HG02588 (cell line): ENCODE measurements around the gene CUEDC1.
"Not testable (repeated sequence)": the region's sequence is repeated elsewhere in the genome, so short reads cannot be mapped to it uniquely, and the experiment has no call there.

Experiments
- ATAC-seq: cut with Tn5 transposase; IDR thresholded peaks from one replicate; pipeline ENCODE4 v1.9.1; 2021; ENCODE audit warnings: mild to moderate bottlenecking, moderate library complexity; ENCODE audit not compliant: unreplicated experiment

The CUEDC1 gene

DNA sequence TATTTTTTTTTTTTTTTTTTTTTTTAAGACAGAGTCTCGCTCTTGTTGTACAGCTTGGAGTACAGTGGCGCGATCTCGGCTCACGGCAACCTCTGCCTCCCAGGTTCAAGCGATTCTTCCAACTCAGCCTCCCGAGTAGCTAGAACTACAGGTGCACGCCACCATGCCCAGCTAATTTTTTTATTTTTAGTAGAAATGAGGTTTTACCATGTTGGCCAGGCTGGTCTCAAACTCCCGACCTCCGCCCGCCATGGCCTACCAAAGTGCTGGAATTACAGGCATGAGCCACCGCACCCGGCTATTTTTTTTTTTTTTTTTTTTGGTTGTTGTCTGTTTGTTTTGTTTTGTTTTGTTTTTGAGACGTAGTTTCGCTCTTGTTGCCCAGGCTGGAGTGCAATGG is 3.2 kb upstream of the CUEDC1 start:
- ATAC-seq: not testable (repeated sequence)

DNA sequence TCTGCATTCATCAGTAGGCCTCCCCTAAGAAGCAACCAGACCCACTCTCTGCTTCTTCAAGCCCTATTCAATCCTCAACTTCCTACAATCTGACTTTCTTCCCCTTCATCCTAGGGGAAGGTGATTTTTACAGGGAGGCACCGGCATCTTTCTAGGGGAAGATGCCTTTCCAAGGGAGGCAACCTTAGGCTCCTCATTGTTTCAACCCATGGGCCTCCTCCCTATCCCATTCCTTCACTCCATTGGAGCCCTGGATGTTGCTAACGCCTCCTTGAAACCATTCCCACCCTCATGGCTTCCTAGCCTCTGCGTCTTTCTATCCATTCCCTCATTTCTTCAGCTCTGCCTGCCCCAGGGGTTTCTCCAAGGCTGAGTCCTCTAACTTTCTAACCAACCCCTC is 2.7 kb upstream of the CUEDC1 start:
- ATAC-seq: no peak

DNA sequence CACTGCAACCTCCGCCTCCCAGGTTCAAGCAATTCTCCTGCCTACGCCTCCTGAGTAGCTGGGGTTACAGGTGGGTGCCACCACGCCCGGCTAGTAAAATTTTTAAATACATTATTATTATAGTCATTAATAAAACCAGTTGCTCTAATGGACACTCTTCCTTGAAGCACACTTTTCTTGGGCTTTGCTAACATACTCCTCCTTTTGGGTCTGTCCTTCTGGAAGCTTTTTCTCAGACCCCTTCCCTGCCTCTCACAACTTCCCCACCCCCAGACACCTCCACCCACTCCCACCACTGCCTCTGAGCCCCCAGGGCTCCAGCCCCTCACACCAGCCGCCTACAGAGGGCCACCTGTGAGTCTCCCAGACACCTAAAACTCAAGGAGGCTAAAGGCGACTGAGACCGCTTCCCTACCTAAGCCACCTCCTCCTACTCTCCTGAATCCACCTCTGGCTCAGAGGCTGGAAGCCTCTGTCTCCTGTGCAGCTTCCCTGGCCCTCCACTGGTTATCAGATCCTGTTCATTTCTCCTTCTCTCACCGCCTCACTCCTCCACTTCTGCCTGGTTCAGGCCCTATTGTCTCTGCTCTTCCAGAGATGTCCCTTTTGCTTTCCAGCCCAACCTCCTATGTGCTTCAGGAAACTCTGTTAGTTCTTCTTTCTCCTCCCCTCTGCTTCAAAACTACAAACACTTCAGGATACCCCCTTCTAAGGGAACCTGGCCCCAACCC is 2.1 kb upstream of the CUEDC1 start:
- ATAC-seq: no peak

DNA sequence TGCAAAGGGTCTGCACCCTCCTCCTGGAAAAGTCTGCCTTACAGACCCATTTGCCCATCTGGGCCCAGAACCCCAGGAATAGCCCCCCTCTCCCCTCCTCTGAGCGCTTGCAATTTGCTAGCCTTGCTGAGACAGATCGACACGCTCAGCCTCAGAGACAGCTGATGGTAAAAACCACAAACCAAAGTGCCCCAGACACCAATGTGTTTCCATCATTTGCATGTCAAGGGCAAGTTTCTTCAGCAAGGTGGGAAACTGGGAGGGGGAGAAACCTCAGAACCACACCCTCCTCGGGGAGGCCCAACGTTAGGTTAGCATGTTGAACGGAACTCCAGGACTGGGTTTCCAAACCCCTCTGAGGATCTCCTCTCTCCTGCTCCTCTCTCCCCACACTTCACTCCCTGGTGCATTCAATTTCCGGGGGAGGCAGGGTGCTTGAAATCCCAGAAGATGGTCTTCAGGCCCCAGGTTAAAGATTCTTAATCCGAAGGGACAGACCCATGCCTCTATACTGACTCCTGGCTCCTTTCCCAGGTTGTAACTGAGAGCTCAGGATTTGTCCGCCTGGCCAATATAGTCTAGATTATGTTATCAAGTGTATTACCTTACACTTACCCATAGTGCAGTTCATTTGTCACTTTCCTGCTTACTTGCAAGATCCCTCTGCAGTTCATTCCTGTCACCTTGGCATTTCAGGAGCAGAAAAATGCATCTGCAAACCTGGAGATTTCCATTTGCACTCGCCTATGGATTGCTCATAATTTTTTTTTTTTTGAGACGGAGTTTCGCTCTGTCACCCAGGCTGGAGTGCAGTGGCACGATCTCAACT is 1.3 kb upstream of the CUEDC1 start:
- ATAC-seq: peak; percentile 74

DNA sequence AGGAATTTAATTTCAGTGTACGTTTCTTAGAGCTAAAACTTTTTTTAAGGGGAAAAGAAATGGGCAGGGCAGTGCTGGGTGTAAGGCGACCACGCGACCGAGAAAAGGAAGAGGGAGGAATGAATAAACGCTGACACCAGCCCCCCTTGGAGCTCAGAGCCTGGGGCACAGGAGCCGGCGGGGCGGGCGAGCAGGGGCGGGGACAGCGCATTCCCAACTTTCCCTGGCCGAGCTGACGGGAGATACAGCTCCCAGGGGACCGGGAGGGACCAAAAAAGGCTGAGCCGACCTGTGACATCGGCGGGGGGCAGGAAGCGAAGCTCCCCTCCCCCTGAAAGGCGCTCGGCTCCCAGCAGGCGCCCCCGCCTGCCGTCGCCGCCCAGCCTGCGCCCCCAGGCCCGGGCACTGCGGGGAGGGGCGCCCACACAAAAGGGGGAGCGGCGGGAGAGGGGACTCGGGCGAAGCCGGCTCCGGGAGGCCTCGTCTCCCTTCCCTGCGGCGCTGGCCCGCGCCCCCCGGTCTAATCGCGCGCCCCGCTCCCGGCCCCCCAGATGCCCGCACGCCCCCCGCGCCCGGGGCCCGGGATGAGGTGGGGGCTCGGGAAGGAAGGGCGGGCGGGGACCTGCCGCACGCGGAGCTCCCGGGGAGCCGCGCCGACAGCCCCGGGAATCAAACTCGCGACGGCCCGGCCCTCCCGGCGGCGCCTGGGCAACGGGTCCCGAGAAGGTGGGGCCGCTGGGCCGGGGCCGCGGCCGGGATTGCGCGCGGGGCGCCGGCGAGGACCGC is 622 bp downstream of the CUEDC1 start:
- ATAC-seq: no peak

DNA sequence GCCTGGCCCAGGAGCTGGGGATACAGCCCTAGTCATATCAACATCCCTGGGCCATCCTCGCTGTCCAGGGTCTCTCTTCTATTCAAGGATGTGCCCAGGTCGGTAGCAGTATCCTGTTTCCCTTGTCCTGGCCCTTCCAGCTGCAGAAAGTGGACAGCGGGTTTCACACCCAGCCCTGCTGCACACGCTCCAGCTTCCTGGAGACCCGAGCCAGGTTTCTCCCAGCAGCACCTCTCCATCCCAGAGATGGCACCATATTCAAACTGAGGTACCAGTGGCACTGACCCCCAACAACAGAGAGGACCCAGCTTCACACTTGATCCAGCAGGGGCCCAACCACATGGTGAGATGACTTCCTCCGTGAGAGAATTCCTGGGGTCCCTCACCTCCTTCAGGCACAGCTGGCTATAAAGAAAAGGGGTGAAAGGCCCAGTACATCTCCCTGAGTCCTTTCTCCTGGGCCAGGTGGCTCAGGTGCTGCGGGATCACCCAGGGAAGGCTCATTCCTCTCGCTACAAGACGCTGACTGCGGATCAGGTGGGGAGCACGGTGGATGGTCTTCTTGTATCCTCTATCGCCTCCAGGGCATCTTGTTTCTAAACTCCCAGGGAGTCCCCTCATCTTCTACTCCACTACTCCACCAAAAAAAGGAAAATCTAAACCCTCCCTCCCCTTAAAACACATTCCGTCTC is 1.4 kb downstream of the CUEDC1 start:
- no peak for ATAC-seq

DNA sequence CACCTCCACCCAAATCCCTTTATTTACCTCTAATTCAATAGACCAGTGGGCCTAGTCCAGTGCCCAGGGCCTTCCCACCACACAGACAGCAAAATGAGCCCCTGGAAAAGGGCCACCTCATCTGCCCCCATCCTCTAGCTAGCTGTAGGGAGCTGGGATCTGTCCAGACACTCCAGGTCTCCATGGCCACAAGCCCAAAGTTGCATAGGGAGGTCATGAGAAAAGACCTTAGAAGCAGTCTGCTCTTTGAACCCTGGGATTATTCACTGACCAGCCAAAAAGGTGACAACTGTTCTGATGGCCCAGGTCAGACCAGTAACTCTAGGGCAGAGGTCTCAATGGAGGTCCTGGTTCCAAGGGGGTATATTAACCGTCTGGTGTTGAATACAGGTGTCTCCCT is 2.0 kb downstream of the CUEDC1 start:
- no peak for ATAC-seq

DNA sequence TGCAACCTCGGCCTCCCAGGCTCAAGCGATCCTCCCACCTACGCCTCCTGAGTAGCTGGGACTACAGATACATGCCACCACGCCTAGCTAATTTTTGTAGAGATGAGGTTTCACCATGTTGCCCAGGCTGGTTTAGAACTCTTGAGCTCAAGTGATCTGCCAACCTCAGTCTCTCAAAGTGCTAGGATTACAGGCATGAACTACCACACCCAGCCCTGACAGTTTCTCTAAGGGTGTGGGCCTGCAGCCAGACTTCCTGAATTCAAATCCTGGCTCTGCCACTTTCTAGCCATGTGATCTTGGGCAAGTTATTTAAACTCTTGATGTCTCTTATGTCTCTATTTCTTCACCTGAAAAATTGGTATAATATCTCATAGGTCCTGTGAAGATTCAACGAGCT is 5.6 kb downstream of the CUEDC1 start:
- ATAC-seq: no peak

DNA sequence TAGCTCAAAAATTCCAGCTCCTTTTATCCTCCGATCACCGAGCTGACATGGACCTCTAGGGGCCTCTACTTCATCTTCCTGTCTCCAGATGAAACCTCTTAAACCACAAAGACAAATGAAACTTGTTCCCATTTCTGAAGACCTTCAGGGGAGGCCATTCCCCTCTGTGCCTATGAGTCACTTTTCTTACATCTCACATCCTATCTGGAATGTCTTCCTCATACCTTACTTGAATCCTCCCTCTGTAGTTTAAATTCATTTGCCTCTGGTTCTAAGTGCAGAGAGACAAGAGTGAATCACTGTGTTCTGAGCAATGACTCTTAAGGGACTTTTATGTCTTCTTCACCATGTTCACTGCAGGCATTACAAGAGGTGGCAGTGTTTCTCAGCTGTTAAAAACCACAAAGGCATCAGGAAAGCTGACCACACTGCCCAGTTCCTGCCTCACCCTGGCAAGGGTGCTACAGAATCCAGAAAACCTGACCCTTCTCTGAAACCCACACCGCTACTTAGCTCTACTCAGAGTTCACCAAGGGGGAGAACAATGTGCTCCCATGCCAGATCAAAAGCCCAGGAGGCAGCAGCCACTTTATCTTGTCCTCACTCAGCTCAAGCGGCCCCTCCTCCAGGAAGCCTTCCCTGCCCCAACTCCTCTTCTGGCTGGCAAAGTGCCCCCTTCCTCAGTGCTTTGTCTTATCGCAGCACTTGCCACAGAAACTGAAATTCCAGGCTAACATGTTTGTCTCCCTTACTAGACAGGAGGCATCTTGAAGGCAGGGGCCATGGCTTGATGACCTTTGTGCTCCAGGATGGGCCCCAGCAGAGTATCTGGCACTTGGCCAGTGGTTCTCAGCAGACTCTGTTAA is 6.4 kb downstream of the CUEDC1 start:
- no peak for ATAC-seq

DNA sequence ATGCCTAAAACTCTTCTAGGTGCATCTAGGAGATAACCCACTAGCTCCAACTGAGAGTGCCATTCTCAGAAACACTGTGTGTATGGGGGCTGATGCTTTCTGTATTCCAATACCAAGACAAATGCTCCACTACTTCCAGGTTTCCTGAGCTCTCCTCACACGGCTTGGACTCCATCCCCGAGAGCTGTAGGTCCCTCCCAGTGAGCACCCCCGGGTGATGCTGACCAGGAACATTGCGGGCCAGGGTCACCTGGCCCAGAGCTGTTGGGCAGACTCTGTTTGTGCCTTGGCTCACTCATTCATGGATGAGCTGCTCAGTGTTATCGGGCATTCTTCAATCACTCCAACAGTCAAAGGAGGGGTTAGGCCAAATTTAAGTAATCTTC is 7.0 kb downstream of the CUEDC1 start:
- no peak for ATAC-seq

DNA sequence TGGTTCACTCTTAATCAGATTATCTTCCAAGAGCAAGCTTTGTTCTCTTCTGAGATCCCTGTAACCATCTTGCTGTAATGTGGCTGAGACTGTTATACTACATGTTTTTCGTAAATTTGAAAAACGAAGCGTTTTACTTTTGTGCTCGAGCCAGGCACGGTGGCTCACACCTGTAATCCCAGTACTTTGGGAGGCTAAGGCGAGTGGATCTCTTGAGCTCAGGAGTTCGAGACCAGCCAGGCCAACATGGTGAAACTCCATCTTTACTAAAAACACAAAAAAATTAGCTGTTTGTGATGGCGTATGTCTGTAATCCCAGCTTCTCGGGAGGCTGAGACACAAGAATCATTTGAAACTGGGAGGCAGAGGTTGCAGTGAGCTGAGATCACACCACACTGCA is 7.8 kb downstream of the CUEDC1 start:
- ATAC-seq: no peak

DNA sequence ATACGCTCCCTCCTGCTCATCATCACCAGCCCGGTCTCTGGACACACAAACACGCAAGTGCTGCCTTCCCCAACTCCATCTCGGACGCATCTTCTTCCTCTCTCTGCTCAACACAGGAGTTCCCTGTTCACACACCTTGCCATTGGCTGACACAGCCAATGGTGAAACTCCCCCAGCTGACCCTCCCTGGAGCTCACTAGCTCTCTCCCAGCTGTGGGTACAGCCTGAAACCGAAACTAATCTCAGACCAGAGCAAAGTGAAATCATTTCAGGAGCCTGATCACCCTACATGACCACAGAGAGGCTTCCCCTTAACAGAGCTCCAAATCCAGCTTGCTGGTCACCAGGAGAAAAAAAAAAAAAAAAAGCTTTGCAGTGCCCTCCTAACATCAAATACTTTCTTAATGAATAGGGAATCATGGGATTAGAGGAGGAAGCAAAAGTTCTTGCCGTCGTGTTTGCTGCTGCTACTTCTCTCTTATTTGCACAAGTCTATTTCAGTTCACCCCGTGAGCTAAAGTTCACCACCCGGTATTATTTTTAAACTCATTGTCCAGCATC is 8.3 kb downstream of the CUEDC1 start:
- peak; percentile 89 for ATAC-seq

DNA sequence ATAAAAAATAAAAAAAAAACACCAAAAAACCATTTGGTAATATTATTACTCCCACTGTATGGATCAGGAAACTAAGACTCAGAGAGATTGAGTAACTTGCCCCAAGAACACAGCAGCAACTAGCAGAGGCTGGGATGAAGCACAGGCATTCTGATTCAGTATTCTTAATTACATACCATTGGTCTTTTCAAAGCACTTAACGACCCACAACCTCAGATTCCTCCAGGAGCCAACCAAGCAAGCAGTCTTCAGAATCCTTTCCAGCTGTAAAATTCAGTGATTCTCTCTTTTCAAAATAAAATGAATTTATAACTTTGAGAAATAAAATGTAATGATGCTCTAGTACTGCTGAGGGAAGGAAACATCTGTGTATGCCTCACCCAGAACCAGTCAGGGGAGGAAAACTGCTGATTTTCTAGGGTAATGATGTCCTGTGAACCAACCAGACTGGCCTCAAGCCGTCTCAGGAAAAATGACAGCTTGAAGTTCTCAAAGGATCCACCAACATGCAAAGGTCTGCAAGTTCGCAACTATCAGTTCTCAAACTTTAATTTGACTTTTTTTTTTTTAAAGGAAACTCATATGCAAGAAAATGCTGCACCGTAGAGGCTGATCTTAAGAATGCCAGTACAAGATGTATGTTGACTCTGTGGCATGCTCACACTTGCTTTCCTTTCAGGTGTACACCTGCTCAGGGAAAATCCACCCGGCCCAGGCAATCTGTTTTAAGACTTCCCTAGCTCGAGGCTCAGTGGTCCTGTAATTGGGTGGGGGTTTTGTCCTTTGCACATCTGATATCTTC is 9.0 kb downstream of the CUEDC1 start:
- ATAC-seq: peak; percentile 16

DNA sequence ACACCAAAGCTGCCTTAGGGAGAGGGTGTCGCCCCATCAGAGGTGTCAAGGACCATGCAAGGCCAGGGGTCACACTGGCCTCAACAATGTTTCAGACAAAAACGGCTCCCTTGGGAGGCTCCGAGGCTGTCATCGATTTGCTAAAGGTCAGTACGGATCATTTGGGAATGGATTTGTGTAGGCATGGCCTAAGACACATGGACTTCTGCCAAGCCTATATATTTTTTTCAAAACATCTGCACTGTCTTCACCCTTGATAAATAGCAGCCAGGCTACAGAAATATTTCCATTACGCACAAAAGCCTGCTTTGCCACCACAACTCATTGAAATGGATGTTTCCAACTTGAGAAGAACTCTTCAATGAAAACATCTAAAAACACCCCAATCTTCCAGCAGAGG is 10.3 kb downstream of the CUEDC1 start:
- no peak for ATAC-seq

DNA sequence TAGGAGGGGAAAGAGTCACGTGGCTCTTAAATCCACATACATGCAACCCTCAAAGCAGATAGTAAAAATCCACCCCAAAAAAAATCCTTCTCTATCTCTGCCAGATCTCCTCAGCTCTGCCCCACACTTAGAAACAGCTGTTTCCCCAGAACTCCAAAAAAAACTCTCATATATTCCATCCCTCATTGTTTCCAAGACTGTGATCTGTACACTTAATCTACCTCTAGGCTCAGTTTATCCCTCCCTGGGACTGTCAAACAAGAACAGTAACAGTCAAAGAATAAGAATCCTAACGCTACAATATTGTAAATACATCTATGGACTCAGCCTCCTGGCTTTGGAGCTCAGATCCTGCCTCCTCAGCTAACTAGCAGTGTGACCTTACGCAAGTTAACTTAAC is 11.6 kb downstream of the CUEDC1 start:
- no peak for ATAC-seq

DNA sequence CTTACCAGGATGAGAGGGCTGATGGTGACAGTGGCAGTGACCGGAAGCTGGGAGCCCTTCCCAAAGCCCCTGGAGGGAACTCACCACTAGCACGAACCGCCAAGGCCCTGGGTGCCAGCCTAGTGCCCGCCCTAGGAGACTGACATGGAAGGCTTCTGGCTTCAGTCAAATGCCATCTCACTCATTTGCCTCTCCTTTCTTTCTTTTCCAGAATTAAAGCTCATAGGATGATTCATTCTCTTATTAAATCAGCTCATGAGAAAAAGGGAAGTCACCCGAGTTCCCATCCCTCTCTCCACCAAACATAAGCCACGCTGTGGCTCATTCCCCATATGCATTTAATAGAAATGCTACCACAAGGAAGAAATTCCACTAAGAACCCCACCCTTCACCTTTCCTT is 12.1 kb downstream of the CUEDC1 start:
- no peak for ATAC-seq

DNA sequence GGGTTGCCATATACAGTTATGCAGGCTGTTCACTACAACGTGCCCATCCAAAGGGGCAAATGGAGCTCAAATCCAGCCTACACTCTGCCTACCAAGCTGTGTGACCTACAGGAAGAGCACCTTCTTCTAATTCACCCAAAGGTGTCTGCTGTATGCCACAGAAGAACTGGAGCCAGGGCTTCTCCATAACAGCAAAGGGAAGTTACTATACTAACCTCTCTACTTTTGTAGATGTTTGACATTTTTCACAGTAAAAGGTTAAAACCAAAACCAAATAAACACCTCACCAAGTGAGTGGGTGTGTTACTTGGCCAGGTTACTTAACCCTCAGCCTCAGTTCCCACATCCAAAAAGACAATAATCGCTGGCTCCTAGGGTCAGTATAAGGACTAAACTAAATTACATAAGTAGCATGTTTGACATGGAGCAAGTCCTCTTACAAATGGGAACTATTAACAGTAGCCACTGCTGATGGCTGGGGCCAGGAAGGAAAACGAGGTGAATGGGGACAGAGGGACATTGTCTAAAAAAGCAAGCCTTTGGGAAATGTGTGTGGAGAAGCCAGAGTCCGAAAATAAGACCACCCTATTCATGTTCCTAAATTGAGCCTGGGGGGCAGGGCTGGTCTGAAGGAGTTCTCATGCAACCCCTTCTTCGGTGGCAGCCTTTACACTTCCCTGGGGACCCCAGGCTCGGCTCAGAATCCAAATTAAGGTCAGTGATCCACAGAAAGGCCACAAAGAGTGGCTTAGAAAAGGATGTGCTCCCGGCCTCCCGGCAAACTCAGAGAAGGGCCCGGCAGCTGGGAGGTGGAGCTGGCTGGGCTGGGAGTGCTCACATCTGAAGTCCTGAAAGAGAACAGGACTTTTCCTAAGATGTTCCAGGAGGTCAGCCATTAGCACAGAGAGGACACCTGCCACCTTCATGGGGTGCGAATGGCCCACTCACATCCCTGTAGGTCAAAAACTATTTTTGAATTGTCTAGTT is 13.5 kb downstream of the CUEDC1 start:
- no peak for ATAC-seq
